NB4 (cell line): ENCODE data around the gene RCAN2.

ENCODE experiments used
- MYC ChIP-seq: IDR thresholded peaks from 2 replicates; pipeline ENCODE4 v1.6.1; 2011; ENCODE audit warnings: low read depth, low read length
- POLR2A ChIP-seq: IDR thresholded peaks from 2 replicates; pipeline ENCODE4 v1.6.1; 2011; ENCODE audit warnings: mild to moderate bottlenecking; ENCODE audit not compliant: insufficient read length; ENCODE audit errors: extremely low read depth
- TF ChIP-seq, protein P1 (sequence below): IDR thresholded peaks from one replicate; pipeline ENCODE4 v1.5.1; 2012; ENCODE audit warnings: low read depth, low read length

DNA sequence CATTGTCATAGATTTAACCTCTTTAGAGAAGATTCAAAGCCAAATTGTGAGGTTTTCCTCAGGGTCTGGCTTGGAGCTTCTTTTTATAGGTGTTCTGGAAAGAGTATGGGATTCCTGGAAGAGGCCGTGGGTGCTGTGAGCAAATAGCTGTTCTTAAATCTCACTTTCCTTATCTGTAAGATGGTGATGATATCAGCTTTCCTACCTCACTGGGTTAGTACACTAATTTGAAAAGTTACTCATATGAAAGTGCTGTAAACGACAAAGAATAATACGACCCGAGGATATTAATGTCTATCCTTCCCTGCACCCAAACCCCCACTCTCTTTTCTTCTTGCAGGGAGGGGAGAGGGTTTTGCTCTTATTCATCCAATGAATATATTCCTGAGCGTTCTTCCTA lies 203.6 kb downstream of the RCAN2 start:
- TF ChIP-seq, protein P1, sequence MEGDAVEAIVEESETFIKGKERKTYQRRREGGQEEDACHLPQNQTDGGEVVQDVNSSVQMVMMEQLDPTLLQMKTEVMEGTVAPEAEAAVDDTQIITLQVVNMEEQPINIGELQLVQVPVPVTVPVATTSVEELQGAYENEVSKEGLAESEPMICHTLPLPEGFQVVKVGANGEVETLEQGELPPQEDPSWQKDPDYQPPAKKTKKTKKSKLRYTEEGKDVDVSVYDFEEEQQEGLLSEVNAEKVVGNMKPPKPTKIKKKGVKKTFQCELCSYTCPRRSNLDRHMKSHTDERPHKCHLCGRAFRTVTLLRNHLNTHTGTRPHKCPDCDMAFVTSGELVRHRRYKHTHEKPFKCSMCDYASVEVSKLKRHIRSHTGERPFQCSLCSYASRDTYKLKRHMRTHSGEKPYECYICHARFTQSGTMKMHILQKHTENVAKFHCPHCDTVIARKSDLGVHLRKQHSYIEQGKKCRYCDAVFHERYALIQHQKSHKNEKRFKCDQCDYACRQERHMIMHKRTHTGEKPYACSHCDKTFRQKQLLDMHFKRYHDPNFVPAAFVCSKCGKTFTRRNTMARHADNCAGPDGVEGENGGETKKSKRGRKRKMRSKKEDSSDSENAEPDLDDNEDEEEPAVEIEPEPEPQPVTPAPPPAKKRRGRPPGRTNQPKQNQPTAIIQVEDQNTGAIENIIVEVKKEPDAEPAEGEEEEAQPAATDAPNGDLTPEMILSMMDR, result no peak
- TF ChIP-seq POLR2A (no peak), MYC (no peak)
